Glutamatergic neuron (in vitro differentiated cells): Measurements from ENCODE around the gene COX5A. TPM values are rescaled to one million over a fixed set of nuclear protein-coding genes. Genes with fewer than 3 reads are reported as not detected.

Experiments
- DNase-seq: peaks from one replicate; pipeline ENCODE4 v3.0.0; 2022
- H3K27ac Mint-ChIP-seq: one replicate; pipeline ENCODE4 v1.8.0; 2020; ENCODE audit warnings: mild to moderate bottlenecking, mixed read lengths, inconsistent platforms; ENCODE audit not compliant: unreplicated experiment
- H3K27me3 Mint-ChIP-seq: one replicate; pipeline ENCODE4 v1.8.0; 2020; ENCODE audit warnings: mild to moderate bottlenecking, moderate library complexity, mixed read lengths, inconsistent platforms; ENCODE audit not compliant: unreplicated experiment
- H3K36me3 Mint-ChIP-seq: one replicate; pipeline ENCODE4 v1.8.0; 2020; ENCODE audit warnings: mild to moderate bottlenecking, mixed read lengths, inconsistent platforms; ENCODE audit not compliant: unreplicated experiment
- H3K4me1 Mint-ChIP-seq: one replicate; pipeline ENCODE4 v1.8.0; 2020; ENCODE audit warnings: mild to moderate bottlenecking, low read depth, mixed read lengths, inconsistent platforms; ENCODE audit not compliant: unreplicated experiment
- H3K4me3 Mint-ChIP-seq: one replicate; pipeline ENCODE4 v1.8.0; 2020; ENCODE audit warnings: mild to moderate bottlenecking, mixed read lengths, inconsistent platforms; ENCODE audit not compliant: unreplicated experiment
- H3K9me3 Mint-ChIP-seq: one replicate; pipeline ENCODE4 v1.8.0; 2020; ENCODE audit warnings: mild to moderate bottlenecking, moderate library complexity, mixed read lengths, inconsistent platforms; ENCODE audit not compliant: unreplicated experiment
- long read RNA-seq: library from polyadenylated mRNA; unstranded; transcript quantifications from one replicate; pipeline ENCODE4 v2.0.0, GENCODE V29; 2020; ENCODE audit not compliant: unreplicated experiment
- total RNA-seq: library from RNA; stranded (reverse); fragmentation: NEBNext Ultra II Directional; extraction: Animal tissue kit (Norgen Biotek cat#: 25700); gene quantifications from one replicate; pipeline ENCODE4 v1.2.1, GENCODE V29; 2021; ENCODE audit not compliant: unreplicated experiment
- TF ChIP-seq, protein P1 (sequence below): fragments of 200-600 bp; sonication (generic); IDR thresholded peaks from one replicate; pipeline ENCODE4 v1.5.0; 2021; ENCODE audit not compliant: partially characterized antibody, unreplicated experiment

COX5A gene
- 219 TPM for total RNA-seq
- long read RNA-seq, transcript COX5A-204 (4 exons, 579 nt): minor isoform, 9 of 227 reads
- long read RNA-seq, transcript COX5A-201 (5 exons, 1,268 nt): major isoform, 208 of 227 reads
- long read RNA-seq, partial matches to known transcripts: 2 of 227 reads
- long read RNA-seq, other reads (novel, unspliced or antisense): 6 of 227 reads

DNA sequence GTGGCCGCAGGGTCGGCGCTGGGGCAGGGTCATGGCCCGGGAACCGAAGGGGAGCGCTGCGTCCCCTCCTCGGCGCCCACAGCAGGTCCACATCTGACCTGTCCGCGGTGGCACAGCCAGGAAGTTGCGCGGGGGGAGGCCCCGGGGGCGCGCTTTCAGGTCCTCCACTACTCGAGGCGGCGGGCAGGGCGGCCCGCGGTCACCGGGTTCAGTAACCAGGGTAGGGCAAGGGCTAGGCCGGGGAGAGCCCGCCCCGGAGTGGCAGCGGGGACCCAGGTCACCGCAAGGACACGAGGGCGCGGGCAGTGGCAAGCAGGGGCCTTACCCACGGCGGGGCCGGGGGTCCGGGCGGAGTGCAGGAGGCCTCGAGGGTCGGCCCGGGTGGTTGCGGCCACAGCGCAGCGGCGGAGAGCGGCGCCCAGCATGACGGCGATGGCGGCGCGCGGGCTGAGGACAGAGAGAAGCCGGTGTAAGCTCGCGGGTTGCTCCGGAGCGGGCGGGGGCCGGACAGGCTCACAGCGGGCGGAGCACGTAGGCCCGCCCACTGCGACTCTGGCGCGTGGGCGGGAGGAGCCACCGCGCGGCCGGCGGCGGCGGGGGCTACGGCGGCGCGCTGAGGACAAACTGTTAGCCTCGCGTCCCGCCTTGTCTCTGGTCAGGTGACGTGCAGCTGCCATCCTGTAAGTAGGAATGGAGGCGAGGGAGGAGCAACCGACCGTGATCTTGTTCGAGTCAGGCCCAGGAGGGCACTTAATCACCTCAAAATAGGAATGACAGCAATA lies at the start of gene COX5A:
COX5A (minus strand) TSS at position 484 of the 782 bp plus-strand sequence; CDS start at position 425, 59 bp downstream.
- no peaks in the 10 kb centered on the region for H3K4me1 Mint-ChIP-seq
- H3K9me3 Mint-ChIP-seq: no peaks in the 10 kb centered on the region
- TF ChIP-seq, protein P1, sequence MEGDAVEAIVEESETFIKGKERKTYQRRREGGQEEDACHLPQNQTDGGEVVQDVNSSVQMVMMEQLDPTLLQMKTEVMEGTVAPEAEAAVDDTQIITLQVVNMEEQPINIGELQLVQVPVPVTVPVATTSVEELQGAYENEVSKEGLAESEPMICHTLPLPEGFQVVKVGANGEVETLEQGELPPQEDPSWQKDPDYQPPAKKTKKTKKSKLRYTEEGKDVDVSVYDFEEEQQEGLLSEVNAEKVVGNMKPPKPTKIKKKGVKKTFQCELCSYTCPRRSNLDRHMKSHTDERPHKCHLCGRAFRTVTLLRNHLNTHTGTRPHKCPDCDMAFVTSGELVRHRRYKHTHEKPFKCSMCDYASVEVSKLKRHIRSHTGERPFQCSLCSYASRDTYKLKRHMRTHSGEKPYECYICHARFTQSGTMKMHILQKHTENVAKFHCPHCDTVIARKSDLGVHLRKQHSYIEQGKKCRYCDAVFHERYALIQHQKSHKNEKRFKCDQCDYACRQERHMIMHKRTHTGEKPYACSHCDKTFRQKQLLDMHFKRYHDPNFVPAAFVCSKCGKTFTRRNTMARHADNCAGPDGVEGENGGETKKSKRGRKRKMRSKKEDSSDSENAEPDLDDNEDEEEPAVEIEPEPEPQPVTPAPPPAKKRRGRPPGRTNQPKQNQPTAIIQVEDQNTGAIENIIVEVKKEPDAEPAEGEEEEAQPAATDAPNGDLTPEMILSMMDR: no peak
- H3K27ac Mint-ChIP-seq: peak within 1 kb of the TSS; percentile 88
- peak; percentile 91 for DNase-seq
- H3K4me3 Mint-ChIP-seq: peak within 1 kb of the TSS; percentile 89
- peaks cover 6% of the 10 kb centered on the region for H3K27me3 Mint-ChIP-seq
- H3K36me3 Mint-ChIP-seq: no peaks in the 10 kb centered on the region

DNA sequence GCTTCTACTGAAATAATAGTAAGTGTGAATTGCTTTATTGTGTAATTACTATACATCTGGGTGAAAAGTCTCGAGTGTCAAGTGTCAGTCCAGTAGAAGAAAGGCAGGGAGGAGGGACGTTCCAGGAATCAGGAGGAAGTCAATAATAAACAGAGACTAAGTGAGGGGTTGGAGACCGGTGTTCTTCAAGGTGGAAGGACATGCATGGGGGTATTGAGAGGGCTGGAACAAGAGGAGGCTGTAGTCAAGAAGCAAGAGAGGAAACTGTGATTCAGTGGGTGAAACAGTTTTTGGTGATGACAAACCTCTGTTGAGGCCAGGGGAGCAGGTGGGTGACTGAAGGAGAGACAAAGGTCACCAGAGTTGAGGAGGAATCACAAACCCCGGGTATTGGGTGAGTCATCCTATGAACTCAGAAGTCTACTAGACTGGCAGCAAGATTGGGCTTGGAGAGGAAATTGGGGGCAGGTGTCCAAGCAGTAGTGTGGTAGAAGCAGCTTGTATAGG lies 45.9 kb upstream of the COX5A start:
- H3K27ac Mint-ChIP-seq: no peak overlapping the region
- no peaks in the 10 kb centered on the region for H3K4me1 Mint-ChIP-seq
- DNase-seq: no peak
- H3K9me3 Mint-ChIP-seq: peaks cover 2% of the 10 kb centered on the region
- H3K36me3 Mint-ChIP-seq: no peaks in the 10 kb centered on the region
- TF ChIP-seq, protein P1: no peak
- H3K4me3 Mint-ChIP-seq: no peak overlapping the region
- H3K27me3 Mint-ChIP-seq: peaks cover 4% of the 10 kb centered on the region

DNA sequence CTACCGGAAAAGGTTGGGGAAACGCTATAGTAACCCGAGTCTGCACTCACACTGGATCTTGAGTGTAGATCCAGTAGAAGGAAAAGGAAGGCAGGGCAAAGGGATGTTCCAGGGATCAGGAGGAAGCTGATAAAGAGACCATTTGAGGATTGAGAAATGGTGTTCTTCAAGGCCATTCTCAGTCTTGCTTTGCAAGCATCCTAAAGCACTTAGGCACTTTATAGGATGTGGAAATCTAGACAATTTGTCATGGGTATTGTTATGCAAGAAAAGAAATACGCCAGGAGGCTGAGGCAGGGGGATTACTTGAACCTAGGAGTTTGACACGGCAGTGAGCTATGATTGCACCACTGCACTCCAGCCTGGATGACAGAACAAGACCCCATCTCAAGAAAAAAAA lies 44.3 kb upstream of the COX5A start:
- TF ChIP-seq, protein P1: no peak
- H3K9me3 Mint-ChIP-seq: peaks cover 2% of the 10 kb centered on the region

DNA sequence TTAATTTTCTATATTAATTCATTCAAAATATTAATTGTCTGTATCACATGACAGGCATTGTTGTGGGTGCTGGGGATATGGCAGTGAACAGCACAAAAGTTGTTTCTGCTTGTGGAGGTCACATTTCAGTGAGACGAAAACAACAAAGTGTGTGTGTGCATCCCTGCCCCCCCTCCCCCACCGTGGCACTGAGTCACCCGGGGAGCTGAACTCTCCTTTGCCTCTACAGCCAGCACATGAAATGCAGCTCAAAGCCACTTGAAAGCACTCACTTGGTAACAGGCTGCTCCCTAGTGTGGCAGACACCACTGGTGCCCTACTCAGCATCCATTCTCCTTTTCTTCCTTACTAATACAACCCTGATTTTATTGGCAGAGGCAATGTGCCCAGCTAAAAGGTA lies 40.6 kb upstream of the COX5A start:
- H3K27ac Mint-ChIP-seq: no peak overlapping the region
- H3K27me3 Mint-ChIP-seq: no peaks in the 10 kb centered on the region
- peaks cover 6% of the 10 kb centered on the region for H3K4me1 Mint-ChIP-seq
- H3K36me3 Mint-ChIP-seq: no peaks in the 10 kb centered on the region
- DNase-seq: no peak
- no peak overlapping the region for H3K4me3 Mint-ChIP-seq
- H3K9me3 Mint-ChIP-seq: no peaks in the 10 kb centered on the region
- TF ChIP-seq, protein P1: no peak

More for the DNA sequence above, 44.3 kb upstream of the COX5A start:
- Mint-ChIP-seq H3K27ac (no peak overlapping the region), H3K4me1 (peaks cover 6% of the 10 kb centered on the region), H3K4me3 (no peak overlapping the region), H3K27me3 (peaks cover 4% of the 10 kb centered on the region), H3K36me3 (no peaks in the 10 kb centered on the region)
- no peak for DNase-seq

DNA sequence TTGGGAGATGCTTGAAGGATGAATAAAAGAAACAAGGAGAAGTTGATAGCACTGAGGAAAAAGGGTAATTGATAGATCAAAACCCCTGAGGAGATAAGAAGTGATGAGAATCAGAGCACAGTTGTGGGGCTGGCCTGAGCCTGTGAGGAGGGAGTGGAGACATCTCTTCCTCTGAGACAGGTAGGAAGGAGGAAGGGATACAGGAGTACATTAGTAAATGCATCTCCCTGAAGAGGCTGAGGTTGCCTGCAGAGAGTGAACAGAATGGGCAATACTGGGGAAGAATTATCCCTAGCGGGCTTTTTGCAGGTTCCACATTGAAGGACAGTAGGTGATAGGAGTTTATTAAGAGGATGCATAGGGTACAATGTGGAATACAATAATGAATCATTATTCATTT lies 40.2 kb upstream of the COX5A start:
- Mint-ChIP-seq H3K9me3 (no peaks in the 10 kb centered on the region), H3K27ac (no peak overlapping the region)

More for the DNA sequence above, 40.2 kb upstream of the COX5A start:
- no peak for DNase-seq
- TF ChIP-seq, protein P1: no peak
- no peaks in the 10 kb centered on the region for H3K36me3 Mint-ChIP-seq
- H3K27me3 Mint-ChIP-seq: no peaks in the 10 kb centered on the region
- peaks cover 6% of the 10 kb centered on the region for H3K4me1 Mint-ChIP-seq
- no peak overlapping the region for H3K4me3 Mint-ChIP-seq
